H9 (cell line): ENCODE results near the gene ADGRG2. TPM values are rescaled to one million over a fixed set of nuclear protein-coding genes. Genes with fewer than 3 reads are reported as not detected.

Experiments
- DNase-seq: peaks from one replicate; pipeline ENCODE4 v3.0.0-alpha.2; 2017
- H2AFZ ChIP-seq: one replicate; pipeline ENCODE4 v1.6.1; 2013; ENCODE audit warnings: mild to moderate bottlenecking, low read length, control low read depth, moderate library complexity
- H2AK5ac ChIP-seq: 2 replicates; pipeline ENCODE4 v1.6.1; 2013; ENCODE audit warnings: low read length, control low read depth, mixed read lengths; ENCODE audit not compliant: insufficient read length
- H2BK120ac ChIP-seq: one replicate; pipeline ENCODE4 v1.6.1; 2013; ENCODE audit warnings: low read depth, mild to moderate bottlenecking, low read length, control low read depth, inconsistent platforms; ENCODE audit not compliant: poor library complexity, severe bottlenecking
- H2BK12ac ChIP-seq: 2 replicates; pipeline ENCODE4 v1.6.1; 2013; ENCODE audit warnings: low read length, control low read depth, mixed read lengths, low read depth; ENCODE audit not compliant: insufficient read length
- H2BK15ac ChIP-seq: 2 replicates; pipeline ENCODE4 v1.6.1; 2013; ENCODE audit warnings: low read depth, low read length, control low read depth
- H2BK20ac ChIP-seq: one replicate; pipeline ENCODE4 v1.6.1; 2013; ENCODE audit warnings: low read depth, mild to moderate bottlenecking, low read length, control low read depth, inconsistent platforms; ENCODE audit not compliant: poor library complexity, severe bottlenecking
- H2BK5ac ChIP-seq: 2 replicates; pipeline ENCODE4 v1.6.1; 2013; ENCODE audit warnings: low read length, control low read depth, mixed read lengths; ENCODE audit not compliant: insufficient read length
- H3K14ac ChIP-seq: 2 replicates; pipeline ENCODE4 v1.6.1; 2013; ENCODE audit warnings: low read length, control low read depth; ENCODE audit not compliant: insufficient read depth
- H3K18ac ChIP-seq: 2 replicates; pipeline ENCODE4 v1.6.1; 2013; ENCODE audit warnings: low read depth, mild to moderate bottlenecking, mixed read lengths, low read length, control low read depth; ENCODE audit not compliant: insufficient read length
- H3K23ac ChIP-seq: 2 replicates; pipeline ENCODE4 v1.6.1; 2013; ENCODE audit warnings: low read length, control low read depth, mixed read lengths, low read depth; ENCODE audit not compliant: insufficient read length
- H3K23me2 ChIP-seq: 2 replicates; pipeline ENCODE4 v1.6.1; 2013; ENCODE audit warnings: low read depth, mild to moderate bottlenecking, mixed read lengths, low read length, control low read depth; ENCODE audit not compliant: insufficient read length, poor library complexity, severe bottlenecking
- H3K27ac ChIP-seq: 2 replicates; pipeline ENCODE4 v1.5.1; 2013; ENCODE audit warnings: low read length, control low read depth, mixed read lengths, low read depth; ENCODE audit not compliant: insufficient read length
- H3K27me3 ChIP-seq: 2 replicates; pipeline ENCODE4 v1.6.1; 2013; ENCODE audit warnings: low read length, control low read depth, inconsistent platforms; ENCODE audit not compliant: insufficient read depth
- H3K4ac ChIP-seq: 2 replicates; pipeline ENCODE4 v1.6.1; 2013; ENCODE audit warnings: low read depth, mild to moderate bottlenecking, control low read depth, inconsistent platforms, low read length, moderate library complexity
- H3K4me1 ChIP-seq: 2 replicates; pipeline ENCODE4 v1.6.1; 2013; ENCODE audit warnings: low read length, control low read depth, inconsistent platforms; ENCODE audit not compliant: insufficient read depth
- H3K4me2 ChIP-seq: 2 replicates; pipeline ENCODE4 v1.6.1; 2013; ENCODE audit warnings: low read length, control low read depth, mixed read lengths; ENCODE audit not compliant: insufficient read length, insufficient read depth
- H3K56ac ChIP-seq: 2 replicates; pipeline ENCODE4 v1.6.1; 2013; ENCODE audit warnings: low read depth, mild to moderate bottlenecking, mixed read lengths, low read length, control low read depth; ENCODE audit not compliant: insufficient read length
- H3K79me1 ChIP-seq: 2 replicates; pipeline ENCODE4 v1.6.1; 2013; ENCODE audit warnings: low read depth, mild to moderate bottlenecking, moderate library complexity, low read length, control low read depth, inconsistent platforms; ENCODE audit not compliant: insufficient read depth, poor library complexity, severe bottlenecking
- H3K79me2 ChIP-seq: 2 replicates; pipeline ENCODE4 v1.6.1; 2013; ENCODE audit warnings: low read length, control low read depth, inconsistent platforms; ENCODE audit not compliant: insufficient read depth
- H3K9ac ChIP-seq: 2 replicates; pipeline ENCODE4 v1.6.1; 2013; ENCODE audit warnings: low read length, control low read depth, mixed read lengths; ENCODE audit not compliant: insufficient read length; ENCODE audit errors: extremely low read depth
- H3K9me3 ChIP-seq: one replicate; pipeline ENCODE4 v1.6.1; 2013; ENCODE audit warnings: low read depth, low read length, inconsistent platforms; ENCODE audit not compliant: control insufficient read depth
- H3T11ph ChIP-seq: one replicate; pipeline ENCODE4 v1.6.1; 2013; ENCODE audit warnings: mild to moderate bottlenecking, low read length, control low read depth, inconsistent platforms
- H4K20me1 ChIP-seq: one replicate; pipeline ENCODE4 v1.6.1; 2013; ENCODE audit not compliant: control insufficient read depth, insufficient read length, insufficient read depth
- H4K5ac ChIP-seq: 2 replicates; pipeline ENCODE4 v1.6.1; 2013; ENCODE audit warnings: low read depth, mild to moderate bottlenecking, mixed read lengths, low read length, control low read depth; ENCODE audit not compliant: insufficient read length
- H4K8ac ChIP-seq: replicated peaks from 2 replicates; pipeline ENCODE4 v1.6.1; 2013; ENCODE audit warnings: low read length, control low read depth, mixed read lengths, low read depth; ENCODE audit not compliant: insufficient read length
- H4K91ac ChIP-seq: 2 replicates; pipeline ENCODE4 v1.6.1; 2013; ENCODE audit warnings: low read depth, mild to moderate bottlenecking, moderate library complexity, mixed read lengths, low read length, control low read depth; ENCODE audit not compliant: insufficient read length
- H3K27ac Mint-ChIP-seq, 3 experiments: 2 replicates in 2 of 3; 3 replicates in 1 of 3; pipeline ENCODE4 v1.8.0; 2020 to 2021; ENCODE audit warnings: mixed read lengths in 3 of 3, mild to moderate bottlenecking in 1 of 3, moderate library complexity in 1 of 3
- H3K27me3 Mint-ChIP-seq: 2 replicates; pipeline ENCODE4 v1.8.0; 2021; ENCODE audit warnings: low read depth, mild to moderate bottlenecking, moderate library complexity, mixed read lengths
- H3K36me3 Mint-ChIP-seq, 3 experiments: 2 replicates in 2 of 3; 3 replicates in 1 of 3; pipeline ENCODE4 v1.8.0; 2020 to 2021; ENCODE audit warnings: low read depth in 3 of 3, mixed read lengths in 3 of 3; ENCODE audit not compliant: insufficient read depth in 1 of 3
- H3K4me1 Mint-ChIP-seq, 2 experiments: 2 replicates each; pipeline ENCODE4 v1.8.0; 2020; ENCODE audit warnings: mixed read lengths in 2 of 2
- H3K4me3 Mint-ChIP-seq, 2 experiments: 2 replicates in 1 of 2; 3 replicates in 1 of 2; pipeline ENCODE4 v1.8.0; 2020 to 2021; ENCODE audit warnings: mild to moderate bottlenecking in 2 of 2, mixed read lengths in 2 of 2, moderate library complexity in 1 of 2
- H3K9me3 Mint-ChIP-seq, 2 experiments: 2 replicates in 1 of 2; 3 replicates in 1 of 2; pipeline ENCODE4 v1.8.0; 2020; ENCODE audit warnings: mild to moderate bottlenecking in 2 of 2, mixed read lengths in 2 of 2, moderate library complexity in 1 of 2
- WGBS: extraction: QIAGEN DNeasy Blood & Tissue Kit; methylation state at CpG from one replicate; pipeline ENCODE4 v1.1.7; 2013; ENCODE audit warnings: missing lambda C conversion rate, low lambda C conversion rate, mixed read lengths; ENCODE audit not compliant: insufficient read length; ENCODE audit errors: extremely low coverage; 5-methylcytosine and 5-hydroxymethylcytosine counted together
- total RNA-seq: library from RNA; stranded (reverse); gene quantifications from 2 replicates; pipeline ENCODE4 v1.2.1, GENCODE V29; 2021
- TF ChIP-seq, protein P1 (sequence below): fragments of 200-600 bp; sonication (generic); conservative IDR thresholded peaks from 3 replicates; pipeline ENCODE4 v1.8.0; 2021; ENCODE audit warnings: antibody characterized with exemption, mild to moderate bottlenecking

Gene ADGRG2
- total RNA-seq, 1 experiment from 2014 or later = 6.8 TPM

DNA sequence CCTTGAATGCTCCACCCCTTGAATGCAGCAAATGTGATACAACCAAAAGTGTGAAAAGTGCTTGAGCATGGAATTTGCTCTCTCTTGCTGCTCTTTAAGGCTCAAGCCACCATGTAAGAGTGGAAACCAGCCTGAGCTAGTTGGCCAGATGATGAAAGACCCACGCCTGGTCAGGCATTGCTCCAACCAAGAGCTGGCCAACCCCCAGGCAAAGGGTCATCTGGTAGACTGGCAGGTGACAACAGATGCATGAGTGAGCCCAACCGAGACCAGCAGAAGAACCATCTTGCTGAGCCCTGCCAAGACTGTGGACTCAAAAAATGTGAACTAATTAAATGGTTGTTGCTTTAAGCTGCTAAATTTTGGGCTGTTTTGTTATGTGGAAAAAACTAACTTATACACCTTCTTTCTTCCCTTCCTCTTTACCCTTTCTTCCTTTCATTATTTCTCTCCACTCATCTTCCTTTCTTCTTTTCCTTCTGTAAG, 32.7 kb downstream of the ADGRG2 start:
- H3K27ac ChIP-seq = no peak overlapping the region
- H3K23ac ChIP-seq = no peak overlapping the region
- no peaks in the 10 kb centered on the region for H3K79me1 ChIP-seq
- no peak overlapping the region for H4K8ac ChIP-seq
- H3K27ac Mint-ChIP-seq = no peak overlapping the region
- H3K4ac ChIP-seq = no peak overlapping the region
- H2BK20ac ChIP-seq = no peak overlapping the region
- no peaks in the 10 kb centered on the region for H3K4me1 Mint-ChIP-seq
- no peak overlapping the region for H3K18ac ChIP-seq
- H4K5ac ChIP-seq = no peak overlapping the region
- no peaks in the 10 kb centered on the region for H4K20me1 ChIP-seq
- WGBS = no CpG with 5 or more reads among the region's 2 CpGs
- H3K4me1 ChIP-seq = no peaks in the 10 kb centered on the region
- no peak overlapping the region for H2BK15ac ChIP-seq
- no peak overlapping the region for H3K56ac ChIP-seq
- H3T11ph ChIP-seq = no peak overlapping the region
- no peak overlapping the region for H3K14ac ChIP-seq
- no peaks in the 10 kb centered on the region for H3K79me2 ChIP-seq
- no peak for DNase-seq
- TF ChIP-seq, protein P1, sequence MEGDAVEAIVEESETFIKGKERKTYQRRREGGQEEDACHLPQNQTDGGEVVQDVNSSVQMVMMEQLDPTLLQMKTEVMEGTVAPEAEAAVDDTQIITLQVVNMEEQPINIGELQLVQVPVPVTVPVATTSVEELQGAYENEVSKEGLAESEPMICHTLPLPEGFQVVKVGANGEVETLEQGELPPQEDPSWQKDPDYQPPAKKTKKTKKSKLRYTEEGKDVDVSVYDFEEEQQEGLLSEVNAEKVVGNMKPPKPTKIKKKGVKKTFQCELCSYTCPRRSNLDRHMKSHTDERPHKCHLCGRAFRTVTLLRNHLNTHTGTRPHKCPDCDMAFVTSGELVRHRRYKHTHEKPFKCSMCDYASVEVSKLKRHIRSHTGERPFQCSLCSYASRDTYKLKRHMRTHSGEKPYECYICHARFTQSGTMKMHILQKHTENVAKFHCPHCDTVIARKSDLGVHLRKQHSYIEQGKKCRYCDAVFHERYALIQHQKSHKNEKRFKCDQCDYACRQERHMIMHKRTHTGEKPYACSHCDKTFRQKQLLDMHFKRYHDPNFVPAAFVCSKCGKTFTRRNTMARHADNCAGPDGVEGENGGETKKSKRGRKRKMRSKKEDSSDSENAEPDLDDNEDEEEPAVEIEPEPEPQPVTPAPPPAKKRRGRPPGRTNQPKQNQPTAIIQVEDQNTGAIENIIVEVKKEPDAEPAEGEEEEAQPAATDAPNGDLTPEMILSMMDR = no peak
- peaks cover 3% of the 10 kb centered on the region; the same call in 1 of the 2 replicates for H3K27me3 Mint-ChIP-seq
- no peak overlapping the region for H2AK5ac ChIP-seq
- peaks cover 20 to 34% (median 30%) of the 10 kb centered on the region in 3 experiments for H3K36me3 Mint-ChIP-seq
- no peak overlapping the region for H3K4me3 Mint-ChIP-seq
- no peak overlapping the region for H2AFZ ChIP-seq
- H3K9ac ChIP-seq = no peak overlapping the region
- no peak overlapping the region for H4K91ac ChIP-seq
- no peak overlapping the region for H3K4me2 ChIP-seq
- no peak overlapping the region for H2BK12ac ChIP-seq
- H3K9me3 Mint-ChIP-seq = peaks cover 77 to 85% of the 10 kb centered on the region in 2 experiments
- no peaks in the 10 kb centered on the region for H3K23me2 ChIP-seq
- H2BK120ac ChIP-seq = no peak overlapping the region
- H2BK5ac ChIP-seq = no peak overlapping the region
- no peaks in the 10 kb centered on the region for H3K27me3 ChIP-seq
- peaks cover 68% of the 10 kb centered on the region for H3K9me3 ChIP-seq
